Calu3 (cell line): Measurements from ENCODE around the gene SPIRE2. TPM values are rescaled to one million over a fixed set of nuclear protein-coding genes. Genes with fewer than 3 reads are reported as not detected.

Experiments
- BruUV-seq: library from RNA; stranded (reverse); fragments of 400-500 nt; replicated peaks from 2 replicates; lab custom pipeline; 2021; lab: Mats Ljungman, UMichigan
- CTCF ChIA-PET: fragments of 300-600 bp; sonication (Branson Sonifier 250); formaldehyde crosslinking; loops from one replicate; lab custom pipeline; 2022; ENCODE audit warnings: antibody characterized with exemption; lab: Charles Lee
- DNase-seq: peaks from one replicate; pipeline ENCODE4 v3.0.0; 2022
- H3K27ac Mint-ChIP-seq: one replicate; pipeline ENCODE4 v1.8.0; 2022; ENCODE audit warnings: mixed read lengths; ENCODE audit not compliant: unreplicated experiment
- H3K27me3 Mint-ChIP-seq: one replicate; pipeline ENCODE4 v1.8.0; 2022; ENCODE audit warnings: mixed read lengths; ENCODE audit not compliant: unreplicated experiment
- H3K36me3 Mint-ChIP-seq: one replicate; pipeline ENCODE4 v1.8.0; 2022; ENCODE audit warnings: mild to moderate bottlenecking, moderate library complexity, mixed read lengths; ENCODE audit not compliant: insufficient read depth, unreplicated experiment
- H3K4me1 Mint-ChIP-seq: one replicate; pipeline ENCODE4 v1.8.0; 2022; ENCODE audit warnings: mild to moderate bottlenecking, low read depth, mixed read lengths; ENCODE audit not compliant: unreplicated experiment
- H3K4me3 Mint-ChIP-seq: one replicate; pipeline ENCODE4 v1.8.0; 2022; ENCODE audit warnings: mild to moderate bottlenecking, low read depth, moderate library complexity, mixed read lengths; ENCODE audit not compliant: unreplicated experiment
- H3K9me3 Mint-ChIP-seq: one replicate; pipeline ENCODE4 v1.8.0; 2022; ENCODE audit warnings: low read depth, mixed read lengths; ENCODE audit not compliant: unreplicated experiment
- intact Hi-C: fragments of 100-400 bp; cut with micrococcal nuclease; formaldehyde crosslinking; loops from one replicate; pipeline ENCODE4 v1.10.0; 2022; ENCODE audit not compliant: unreplicated experiment
- total RNA-seq: library from RNA; stranded (reverse); gene quantifications from 2 replicates; pipeline ENCODE4 v1.2.3, GENCODE V29; 2022
- TF ChIP-seq, protein P1 (sequence below): fragments of 200-600 bp; IDR thresholded peaks from one replicate; pipeline ENCODE4 v1.8.0; 2022; ENCODE audit warnings: antibody characterized with exemption; ENCODE audit not compliant: unreplicated experiment

The SPIRE2 gene
- total RNA-seq, 1 experiment from 2014 or later, result 46.3 TPM

DNA sequence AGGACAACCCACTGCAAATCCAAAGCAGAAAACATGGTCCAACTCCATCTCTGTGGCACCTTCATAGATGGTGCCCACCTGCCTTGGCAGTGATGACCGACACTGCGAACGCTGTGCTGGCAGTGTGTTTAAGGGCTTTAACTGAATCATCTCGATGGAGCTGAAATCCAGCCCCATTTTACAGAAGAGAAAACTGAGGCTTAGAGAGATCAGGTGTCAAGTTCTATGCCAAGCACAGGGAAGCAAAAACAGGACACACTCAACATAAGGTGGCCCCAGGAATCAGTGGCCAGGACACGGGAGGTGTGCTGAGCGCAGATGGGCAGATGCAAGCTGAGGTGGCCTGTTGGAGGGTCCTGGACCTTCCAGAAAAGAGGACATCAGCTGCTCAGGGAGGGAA, 34.5 kb downstream of the SPIRE2 start:
- Mint-ChIP-seq H3K36me3 (peaks cover 37% of the 10 kb centered on the region), H3K4me1 (no peaks in the 10 kb centered on the region), H3K9me3 (no peaks in the 10 kb centered on the region), H3K27me3 (no peaks in the 10 kb centered on the region), H3K27ac (no peak overlapping the region), H3K4me3 (no peak overlapping the region)
- TF ChIP-seq, protein P1, sequence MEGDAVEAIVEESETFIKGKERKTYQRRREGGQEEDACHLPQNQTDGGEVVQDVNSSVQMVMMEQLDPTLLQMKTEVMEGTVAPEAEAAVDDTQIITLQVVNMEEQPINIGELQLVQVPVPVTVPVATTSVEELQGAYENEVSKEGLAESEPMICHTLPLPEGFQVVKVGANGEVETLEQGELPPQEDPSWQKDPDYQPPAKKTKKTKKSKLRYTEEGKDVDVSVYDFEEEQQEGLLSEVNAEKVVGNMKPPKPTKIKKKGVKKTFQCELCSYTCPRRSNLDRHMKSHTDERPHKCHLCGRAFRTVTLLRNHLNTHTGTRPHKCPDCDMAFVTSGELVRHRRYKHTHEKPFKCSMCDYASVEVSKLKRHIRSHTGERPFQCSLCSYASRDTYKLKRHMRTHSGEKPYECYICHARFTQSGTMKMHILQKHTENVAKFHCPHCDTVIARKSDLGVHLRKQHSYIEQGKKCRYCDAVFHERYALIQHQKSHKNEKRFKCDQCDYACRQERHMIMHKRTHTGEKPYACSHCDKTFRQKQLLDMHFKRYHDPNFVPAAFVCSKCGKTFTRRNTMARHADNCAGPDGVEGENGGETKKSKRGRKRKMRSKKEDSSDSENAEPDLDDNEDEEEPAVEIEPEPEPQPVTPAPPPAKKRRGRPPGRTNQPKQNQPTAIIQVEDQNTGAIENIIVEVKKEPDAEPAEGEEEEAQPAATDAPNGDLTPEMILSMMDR, result no peak
- DNase-seq, result no peak
- intact Hi-C loops, result no loop called here
- CTCF ChIA-PET, result interaction anchor here (0.6 to 2.5 kb wide), 2 partner anchors 10 to 72 kb away, joined by 4 to 8 read pairs; partner anchors contain the start of gene TCF25
- no TSS peak for BruUV-seq

DNA sequence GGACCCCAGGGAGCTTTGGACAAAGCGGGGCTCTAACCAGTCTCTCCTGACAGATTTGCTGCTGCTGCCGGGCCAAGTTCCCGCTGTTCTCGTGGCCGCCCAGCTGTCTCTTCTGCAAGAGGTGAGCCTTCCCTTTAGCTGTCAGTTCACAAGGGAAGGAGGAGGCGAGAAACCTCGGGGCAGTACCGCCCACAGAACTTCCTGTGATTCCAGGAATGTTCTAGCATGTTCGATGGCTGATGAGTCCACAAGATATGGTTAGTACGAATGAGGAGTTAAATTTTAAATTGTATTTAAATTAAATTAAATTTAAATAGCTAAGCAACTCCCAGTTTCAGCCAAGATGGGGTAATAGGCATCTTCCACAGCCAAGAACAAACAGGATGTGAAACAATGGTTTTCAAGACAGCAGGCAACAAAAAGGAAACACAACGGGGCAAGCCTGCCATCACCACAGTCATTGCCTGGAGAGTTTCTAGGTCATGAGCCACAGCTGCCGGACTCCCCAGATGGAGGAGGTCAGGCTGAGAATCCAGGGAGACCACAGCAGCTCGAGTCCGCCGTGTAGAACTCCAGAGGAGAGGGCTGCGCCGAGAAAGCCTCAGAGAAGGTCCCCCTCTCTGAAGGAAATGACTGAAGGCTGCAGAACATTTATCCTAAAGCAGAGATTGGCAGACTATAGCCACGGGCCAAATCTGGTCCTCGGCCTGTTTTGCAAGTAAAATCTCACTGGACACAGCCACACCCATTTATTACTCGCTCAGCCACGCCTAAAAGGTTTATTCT, 35.7 kb downstream of the SPIRE2 start:
- CTCF ChIA-PET, result interaction anchor here (0.7 to 0.8 kb wide), 3 partner anchors 9 to 91 kb away, joined by 3 to 8 read pairs (median 6); partner anchors contain the start of gene TCF25
- H3K9me3 Mint-ChIP-seq, result no peaks in the 10 kb centered on the region
- H3K4me1 Mint-ChIP-seq, result no peaks in the 10 kb centered on the region
- TF ChIP-seq, protein P1, result no peak
- no TSS peak for BruUV-seq
- intact Hi-C loops, result no loop called here
- peaks cover 42% of the 10 kb centered on the region for H3K36me3 Mint-ChIP-seq
- H3K27ac Mint-ChIP-seq, result no peak overlapping the region
- H3K4me3 Mint-ChIP-seq, result no peak overlapping the region
- no peaks in the 10 kb centered on the region for H3K27me3 Mint-ChIP-seq
- no peak for DNase-seq

DNA sequence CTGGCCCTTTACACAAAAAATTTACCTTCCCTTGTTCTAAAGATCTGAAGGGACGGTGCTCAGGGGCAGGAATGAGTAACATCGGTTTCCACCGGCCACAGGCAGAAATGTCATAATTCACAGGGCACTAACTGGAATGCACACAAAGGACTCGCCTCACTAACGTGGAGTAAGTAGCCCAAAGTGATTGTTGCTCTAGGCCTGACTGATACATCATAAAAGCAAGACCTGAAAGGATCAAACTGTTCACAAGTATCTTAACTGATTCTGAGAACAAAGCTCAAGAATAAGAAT, 36.2 kb downstream of the SPIRE2 start:
- no peak for DNase-seq
- TF ChIP-seq, protein P1, result no peak
- H3K4me1 Mint-ChIP-seq, result no peaks in the 10 kb centered on the region
- intact Hi-C loops, result no loop called here
- H3K9me3 Mint-ChIP-seq, result no peaks in the 10 kb centered on the region
- H3K36me3 Mint-ChIP-seq, result peaks cover 47% of the 10 kb centered on the region
- no peak overlapping the region for H3K4me3 Mint-ChIP-seq
- no peak overlapping the region for H3K27ac Mint-ChIP-seq
- no TSS peak for BruUV-seq
- CTCF ChIA-PET, result interaction anchor here (0.7 to 0.8 kb wide), 2 partner anchors 9 to 27 kb away, joined by 6 to 8 read pairs; partner anchors contain the start of gene TCF25
- no peaks in the 10 kb centered on the region for H3K27me3 Mint-ChIP-seq

DNA sequence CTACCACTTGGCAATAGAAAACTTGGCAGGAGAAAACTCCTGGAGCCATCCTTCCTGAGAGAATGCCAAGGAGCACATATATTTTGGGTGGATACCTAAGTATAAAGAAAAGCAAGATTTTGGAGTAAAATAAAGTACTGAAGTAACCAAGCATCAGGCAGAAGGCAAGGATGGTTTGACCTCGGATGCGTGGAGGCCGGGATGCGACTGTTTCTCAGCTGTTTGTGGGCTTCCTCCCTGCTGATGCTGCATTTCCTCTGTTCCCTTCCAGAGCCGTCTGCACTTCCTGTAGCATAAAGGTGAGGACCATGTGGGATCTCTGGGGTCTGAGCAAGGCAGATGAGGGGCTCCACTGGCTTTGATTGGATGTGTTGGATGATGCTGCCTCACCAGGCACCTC, 39.6 kb downstream of the SPIRE2 start:
- CTCF ChIA-PET, result no interaction called here
- intact Hi-C loops, result no loop called here
- TF ChIP-seq, protein P1, result no peak
- peaks cover 44% of the 10 kb centered on the region for H3K36me3 Mint-ChIP-seq
- BruUV-seq, result no TSS peak
- H3K27me3 Mint-ChIP-seq, result no peaks in the 10 kb centered on the region
- no peaks in the 10 kb centered on the region for H3K4me1 Mint-ChIP-seq
- H3K4me3 Mint-ChIP-seq, result no peak overlapping the region
- DNase-seq, result no peak
- no peaks in the 10 kb centered on the region for H3K9me3 Mint-ChIP-seq
- H3K27ac Mint-ChIP-seq, result no peak overlapping the region
